ENCODE data around the gene GGA1. TPM values are rescaled to one million over a fixed set of nuclear protein-coding genes. Genes with fewer than 3 reads are reported as not detected.

GGA1 gene
- total RNA-seq, 1 donor from 2014 or later = 43.1 TPM

- H3K4me2 ChIP-seq (ENCODE audit: low read length) = no peak overlapping the region
- DNase-seq (ENCODE audit: low read depth) (no peak), FAIRE-seq (no peak)
- H2AFZ ChIP-seq (ENCODE audit: low read depth, low read length) = no peak overlapping the region
- no peak overlapping the region for H3K4me3 ChIP-seq (ENCODE audit: insufficient read depth, low read depth, low read length)
- Mint-ChIP-seq H3K27me3 (ENCODE audit: low read depth, unreplicated experiment) (peaks cover 12% of the 10 kb centered on the region), H3K27ac (ENCODE audit: unreplicated experiment) (no peak overlapping the region), H3K4me3 (ENCODE audit: unreplicated experiment) (no peak overlapping the region), H3K4me1 (ENCODE audit: low read depth, unreplicated experiment) (no peaks in the 10 kb centered on the region), H3K9me3 (ENCODE audit: unreplicated experiment) (no peaks in the 10 kb centered on the region), H3K36me3 (ENCODE audit: low read depth, unreplicated experiment) (no peaks in the 10 kb centered on the region)
- TF ChIP-seq CTCF (IDR thresholded peaks at IDR 0.05; ENCODE audit: insufficient read depth, low read depth, low read length) (no peak), EZH2 (IDR thresholded peaks at IDR 0.05; ENCODE audit: insufficient read depth, low read length) (no peak)
- H3K4me1 ChIP-seq (ENCODE audit: insufficient read depth, low read length) = no peaks in the 10 kb centered on the region
- no peaks in the 10 kb centered on the region for H4K20me1 ChIP-seq (ENCODE audit: insufficient read depth, low read length)
- no peaks in the 10 kb centered on the region for H3K9me3 ChIP-seq (ENCODE audit: insufficient read depth, low read depth, low read length)
- H3K9ac ChIP-seq (ENCODE audit: low read length) = no peak overlapping the region
- no peak overlapping the region for H3K27ac ChIP-seq (ENCODE audit: low read depth, low read length)
- no peaks in the 10 kb centered on the region for H3K79me2 ChIP-seq (ENCODE audit: insufficient read depth, low read length)
- no peaks in the 10 kb centered on the region for H3K27me3 ChIP-seq (ENCODE audit: insufficient read depth, low read length)
- no peaks in the 10 kb centered on the region for H3K36me3 ChIP-seq (ENCODE audit: insufficient read depth, low read length)
Observed at GRCh38 chr22:37578002-37578401, 30.6 kb upstream of the GGA1 start.

GRCh38 chr22:37581504-37581903 lies 27.1 kb upstream of the GGA1 start:
- Histone ChIP-seq H3K9ac (ENCODE audit: low read length) (no peak overlapping the region), H3K36me3 (ENCODE audit: insufficient read depth, low read length) (no peaks in the 10 kb centered on the region), H3K27me3 (ENCODE audit: insufficient read depth, low read length) (no peaks in the 10 kb centered on the region), H3K4me2 (ENCODE audit: low read length) (no peak overlapping the region), H3K4me3 (ENCODE audit: insufficient read depth, low read depth, low read length) (no peak overlapping the region), H3K79me2 (ENCODE audit: insufficient read depth, low read length) (no peaks in the 10 kb centered on the region), H2AFZ (ENCODE audit: low read depth, low read length) (no peak overlapping the region), H3K9me3 (ENCODE audit: insufficient read depth, low read depth, low read length) (no peaks in the 10 kb centered on the region), H3K27ac (ENCODE audit: low read depth, low read length) (no peak overlapping the region), H3K4me1 (ENCODE audit: insufficient read depth, low read length) (no peaks in the 10 kb centered on the region), H4K20me1 (ENCODE audit: insufficient read depth, low read length) (no peaks in the 10 kb centered on the region)
- DNase-seq (ENCODE audit: low read depth) (no peak), FAIRE-seq (no peak)
- H3K27me3 Mint-ChIP-seq (ENCODE audit: low read depth, unreplicated experiment) = peaks cover 14% of the 10 kb centered on the region
- H3K4me1 Mint-ChIP-seq (ENCODE audit: low read depth, unreplicated experiment) = no peaks in the 10 kb centered on the region
- no peaks in the 10 kb centered on the region for H3K36me3 Mint-ChIP-seq (ENCODE audit: low read depth, unreplicated experiment)
- no peak for TF ChIP-seq CTCF (IDR thresholded peaks at IDR 0.05; ENCODE audit: insufficient read depth, low read depth, low read length)
- no peak for TF ChIP-seq EZH2 (IDR thresholded peaks at IDR 0.05; ENCODE audit: insufficient read depth, low read length)
- H3K27ac Mint-ChIP-seq (ENCODE audit: unreplicated experiment) = no peak overlapping the region
- no peaks in the 10 kb centered on the region for H3K9me3 Mint-ChIP-seq (ENCODE audit: unreplicated experiment)
- H3K4me3 Mint-ChIP-seq (ENCODE audit: unreplicated experiment) = no peak overlapping the region

GRCh38 chr22:37582526-37582925 lies 26.1 kb upstream of the GGA1 start:
- Mint-ChIP-seq H3K4me1 (ENCODE audit: low read depth, unreplicated experiment) (no peaks in the 10 kb centered on the region), H3K27ac (ENCODE audit: unreplicated experiment) (no peak overlapping the region), H3K27me3 (ENCODE audit: low read depth, unreplicated experiment) (peaks cover 20% of the 10 kb centered on the region), H3K4me3 (ENCODE audit: unreplicated experiment) (no peak overlapping the region), H3K36me3 (ENCODE audit: low read depth, unreplicated experiment) (no peaks in the 10 kb centered on the region), H3K9me3 (ENCODE audit: unreplicated experiment) (no peaks in the 10 kb centered on the region)
- no peaks in the 10 kb centered on the region for H3K36me3 ChIP-seq (ENCODE audit: insufficient read depth, low read length)
- H3K27me3 ChIP-seq (ENCODE audit: insufficient read depth, low read length) = no peaks in the 10 kb centered on the region
- H3K9ac ChIP-seq (ENCODE audit: low read length) = no peak overlapping the region
- TF ChIP-seq CTCF (IDR thresholded peaks at IDR 0.05; ENCODE audit: insufficient read depth, low read depth, low read length) = no peak
- TF ChIP-seq EZH2 (IDR thresholded peaks at IDR 0.05; ENCODE audit: insufficient read depth, low read length) = no peak
- H3K4me2 ChIP-seq (ENCODE audit: low read length) = no peak overlapping the region
- FAIRE-seq (no peak), DNase-seq (ENCODE audit: low read depth) (no peak)
- no peak overlapping the region for H3K4me3 ChIP-seq (ENCODE audit: insufficient read depth, low read depth, low read length)
- no peak overlapping the region for H2AFZ ChIP-seq (ENCODE audit: low read depth, low read length)
- H3K9me3 ChIP-seq (ENCODE audit: insufficient read depth, low read depth, low read length) = no peaks in the 10 kb centered on the region
- no peaks in the 10 kb centered on the region for H4K20me1 ChIP-seq (ENCODE audit: insufficient read depth, low read length)
- H3K4me1 ChIP-seq (ENCODE audit: insufficient read depth, low read length) = no peaks in the 10 kb centered on the region
- H3K79me2 ChIP-seq (ENCODE audit: insufficient read depth, low read length) = no peaks in the 10 kb centered on the region
- H3K27ac ChIP-seq (ENCODE audit: low read depth, low read length) = no peak overlapping the region

Data from astrocyte (in vitro differentiated cells and primary cell).